COLO668 (cell line): ENCODE measurements around the gene SORCS1.
A peak's percentile ranks its signal among the peaks of the same experiment; 100 is the strongest.

Experiments used
- DNase-seq: peaks from one replicate; lab custom pipeline; 2025; ENCODE audit not compliant: unreplicated experiment; lab: John Stamatoyannopoulos, UW

The SORCS1 gene

GRCh38 chr10:106765241-106765754 lies 399.2 kb downstream of the SORCS1 start:
- DNase-seq: no peak

GRCh38 chr10:106764360-106764759 lies 400.1 kb downstream of the SORCS1 start:
- no peak for DNase-seq

DNA sequence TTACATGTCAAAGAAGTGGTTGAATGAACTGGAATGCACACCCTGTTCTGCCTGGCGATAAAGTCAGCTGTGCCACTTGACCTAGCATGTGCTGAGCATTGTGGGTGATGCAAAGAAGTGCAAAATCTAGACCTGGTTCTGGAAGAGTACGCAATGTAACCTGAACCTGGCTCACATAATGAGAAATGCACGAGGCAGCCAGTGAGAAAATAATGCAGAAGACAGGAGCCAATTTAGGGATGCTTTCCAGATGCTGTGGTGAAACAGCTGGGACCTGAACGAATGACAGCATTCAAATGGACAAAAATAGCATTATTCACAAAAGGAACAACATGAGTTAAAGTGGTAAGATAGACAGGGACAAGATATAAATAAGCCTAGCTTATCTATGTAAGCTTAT lies 402.6 kb downstream of the SORCS1 start:
- DNase-seq: no peak

DNA sequence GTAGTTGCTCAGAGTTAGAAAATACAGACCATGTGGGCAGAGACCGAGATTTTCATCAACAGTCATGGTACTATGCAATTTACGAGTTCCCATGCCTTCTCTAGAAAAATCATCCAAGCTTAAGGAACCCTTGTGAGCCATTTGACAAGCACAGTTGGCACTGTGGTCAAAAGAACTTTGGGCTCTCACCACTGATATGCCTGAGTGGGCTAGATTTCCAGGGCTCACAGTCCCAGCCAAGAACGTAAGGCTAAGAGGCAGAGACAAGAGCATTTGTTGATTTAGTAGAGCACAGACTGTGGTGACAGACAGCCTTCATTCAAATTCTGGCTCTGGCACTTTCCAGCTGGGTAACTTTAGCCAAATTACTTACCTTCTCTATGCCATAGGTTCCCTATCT lies 407.0 kb downstream of the SORCS1 start:
- no peak for DNase-seq

- DNase-seq: no peak
Observed at GRCh38 chr10:106751091-106751490, 413.4 kb downstream of the SORCS1 start.

GRCh38 chr10:106746868-106747267 lies 417.6 kb downstream of the SORCS1 start:
- DNase-seq: no peak

DNA sequence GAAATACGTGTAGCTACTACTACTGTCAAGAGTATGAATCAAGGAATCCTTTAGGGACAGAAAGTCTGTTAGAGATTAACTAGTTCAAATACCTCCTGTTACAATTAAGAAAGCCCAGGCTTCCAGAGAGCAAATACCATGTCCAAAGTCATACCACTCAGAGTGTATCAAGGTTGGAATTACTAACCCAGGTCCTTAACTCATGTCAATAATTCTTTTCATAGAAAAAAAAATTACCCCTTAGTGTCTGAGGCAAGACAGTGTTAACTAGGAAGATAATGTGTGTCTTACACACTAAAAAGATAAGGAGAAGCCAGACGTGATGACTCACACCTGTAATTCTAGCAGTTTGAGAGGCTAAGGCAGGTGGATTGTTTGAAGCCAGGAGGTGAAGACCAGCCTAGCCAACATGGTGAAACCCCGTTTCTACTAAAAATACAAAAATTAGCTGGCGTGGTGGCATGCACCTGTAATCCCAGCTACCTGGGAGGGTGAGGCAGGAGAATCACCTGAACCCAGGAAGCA lies 423.4 kb downstream of the SORCS1 start:
- DNase-seq: no peak

DNA sequence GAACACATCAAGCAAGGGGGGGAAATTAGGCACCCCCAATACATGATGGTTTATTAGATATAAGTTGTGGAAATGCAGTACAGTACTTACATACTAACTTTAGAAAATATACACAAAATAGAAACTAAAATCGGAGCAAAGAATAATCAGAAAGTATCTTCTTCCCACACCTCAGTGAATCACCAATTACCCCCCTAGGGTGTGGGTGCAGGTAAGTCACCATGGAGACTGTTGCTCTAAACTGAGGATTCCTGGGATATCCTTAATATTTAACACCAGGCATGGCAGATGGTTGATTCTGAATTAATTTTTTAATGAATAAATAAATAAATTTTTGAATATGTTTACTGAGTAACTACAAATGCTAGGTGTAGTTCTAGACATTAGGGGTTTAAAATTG lies 424.4 kb downstream of the SORCS1 start:
- DNase-seq: no peak

DNA sequence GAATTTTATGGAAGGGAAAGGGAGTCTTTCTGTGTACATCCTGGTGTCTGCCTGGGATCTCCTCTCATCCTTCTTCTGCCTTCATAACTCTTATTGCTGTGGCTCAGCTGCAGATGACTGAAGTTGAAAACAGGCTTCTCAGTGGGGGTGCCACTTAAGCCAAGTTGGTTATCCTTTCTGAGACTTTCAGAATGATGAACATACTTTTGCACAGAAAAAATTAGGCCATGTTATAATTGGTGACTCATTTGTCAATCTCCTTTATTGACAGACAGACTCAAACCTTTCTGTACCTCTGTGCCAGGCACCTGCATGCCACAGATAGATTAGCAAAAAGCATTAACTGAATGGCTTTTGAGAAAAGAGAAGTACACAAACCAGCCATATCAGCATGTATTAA lies 430.3 kb downstream of the SORCS1 start:
- no peak for DNase-seq

DNA sequence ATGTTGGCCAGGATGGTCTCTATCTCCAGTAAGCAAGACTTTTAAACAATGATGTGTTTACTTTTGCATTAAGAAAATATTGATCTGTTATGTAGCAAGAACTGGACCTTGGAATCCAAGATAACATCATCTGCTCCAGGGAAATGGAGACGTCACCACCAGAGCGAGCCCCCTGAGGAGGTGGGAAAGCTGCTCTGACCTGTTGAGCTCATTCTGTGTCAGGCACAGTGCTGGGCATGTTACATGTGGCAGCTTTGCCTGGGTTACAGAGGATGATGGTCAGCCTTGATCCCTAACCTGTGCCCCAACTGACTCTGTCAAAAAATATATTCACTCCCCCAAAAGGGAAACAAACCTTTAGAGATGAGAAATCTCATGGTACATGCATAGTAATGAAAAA lies 436.3 kb downstream of the SORCS1 start:
- DNase-seq: no peak

- no peak for DNase-seq
Observed at GRCh38 chr10:106727170-106727569, 437.3 kb downstream of the SORCS1 start.

DNA sequence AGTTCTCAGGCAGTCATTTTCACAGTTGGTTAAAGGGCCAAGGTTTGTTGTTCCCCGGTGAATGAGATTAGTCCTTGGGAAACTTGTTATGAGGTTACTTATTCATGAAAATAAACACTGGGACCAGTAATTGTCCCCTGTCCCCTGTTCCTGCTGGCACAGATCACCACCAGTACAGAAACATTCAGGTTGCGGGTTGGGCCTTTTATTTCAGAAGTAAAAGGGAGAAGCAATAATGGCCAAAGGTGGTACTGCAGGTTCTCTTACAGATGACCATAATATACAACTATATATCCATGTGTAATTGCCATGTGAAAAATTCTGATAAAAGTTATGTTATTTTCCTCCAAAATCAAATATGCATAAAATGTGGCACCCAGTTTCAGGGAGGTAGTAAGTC lies 442.0 kb downstream of the SORCS1 start:
- DNase-seq: no peak

DNA sequence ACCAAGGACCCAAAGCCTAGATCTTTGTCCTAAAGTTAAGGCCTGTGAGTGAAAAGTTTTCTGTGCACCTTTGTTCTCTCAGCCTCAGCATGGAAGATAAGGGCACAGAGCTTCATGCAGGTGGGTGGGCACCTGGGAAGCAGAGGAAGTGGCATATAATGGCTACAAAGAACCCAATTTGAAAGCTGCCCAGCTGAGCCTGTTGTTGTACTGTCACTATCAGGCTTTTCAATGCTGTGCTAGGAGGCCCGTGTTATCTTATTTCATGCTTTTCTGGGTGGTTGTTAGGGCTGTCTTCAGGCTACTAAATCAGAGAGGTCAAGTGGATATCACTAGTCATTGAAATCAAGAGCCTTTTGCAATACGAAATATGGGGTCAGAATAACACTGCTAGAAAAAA lies 443.8 kb downstream of the SORCS1 start:
- no peak for DNase-seq

DNA sequence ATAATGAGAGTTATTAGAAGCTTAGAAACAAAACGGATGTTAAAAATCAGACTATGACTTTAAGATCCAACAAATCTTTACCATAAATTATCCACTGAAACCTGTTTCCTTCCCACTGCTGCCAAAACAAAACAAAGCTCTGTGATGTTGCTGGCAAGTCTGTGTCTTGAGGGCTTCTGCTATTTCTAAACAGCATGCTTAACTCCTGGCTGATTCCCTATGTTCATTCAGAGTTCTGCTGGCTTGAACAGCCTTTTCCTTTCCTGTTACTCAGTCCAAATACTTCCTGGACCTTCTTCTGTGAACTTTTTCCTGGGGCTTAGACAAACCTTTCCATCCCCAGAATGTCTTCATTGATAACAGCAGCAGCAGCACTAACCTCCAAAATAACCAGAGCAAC lies 448.1 kb downstream of the SORCS1 start:
- DNase-seq: no peak

DNA sequence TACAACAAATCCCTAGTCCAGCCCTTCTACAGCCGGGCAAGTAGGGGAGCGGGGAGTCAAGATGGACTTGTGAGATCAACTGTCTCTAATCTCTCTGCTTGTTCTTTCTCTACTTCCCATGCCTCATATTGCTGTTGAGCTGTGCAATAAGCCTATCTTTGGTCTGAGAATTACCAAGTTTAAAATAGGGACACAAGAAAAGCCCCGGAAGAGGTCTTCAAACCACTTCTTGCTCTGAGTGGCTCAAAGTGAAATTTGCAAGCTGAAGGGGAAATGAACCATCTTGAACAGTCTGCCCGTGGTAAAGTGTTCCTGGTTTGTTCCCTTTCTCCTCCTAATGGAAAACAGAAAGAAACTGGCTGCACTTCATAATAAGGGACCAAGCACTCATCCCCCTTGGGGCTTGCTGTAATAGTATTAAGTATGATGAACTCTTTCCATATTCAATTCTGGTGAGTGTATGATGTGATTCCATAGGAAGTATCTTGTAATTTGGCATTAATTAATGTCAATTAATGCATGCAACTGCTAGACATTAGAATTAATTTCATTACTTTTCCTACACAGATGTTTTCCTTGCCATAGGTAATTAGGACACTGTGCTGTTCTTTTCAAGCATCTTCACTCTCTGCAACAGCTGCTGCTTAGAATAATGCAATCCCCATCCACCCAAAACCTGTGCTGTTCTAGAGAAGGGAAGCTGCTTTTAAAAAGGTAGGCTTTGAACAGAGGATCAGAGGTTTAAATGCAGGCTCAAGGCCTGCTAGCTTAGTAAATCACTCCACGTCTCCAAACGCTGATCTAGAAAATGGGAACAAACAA lies 449.6 kb downstream of the SORCS1 start:
- DNase-seq: no peak

DNA sequence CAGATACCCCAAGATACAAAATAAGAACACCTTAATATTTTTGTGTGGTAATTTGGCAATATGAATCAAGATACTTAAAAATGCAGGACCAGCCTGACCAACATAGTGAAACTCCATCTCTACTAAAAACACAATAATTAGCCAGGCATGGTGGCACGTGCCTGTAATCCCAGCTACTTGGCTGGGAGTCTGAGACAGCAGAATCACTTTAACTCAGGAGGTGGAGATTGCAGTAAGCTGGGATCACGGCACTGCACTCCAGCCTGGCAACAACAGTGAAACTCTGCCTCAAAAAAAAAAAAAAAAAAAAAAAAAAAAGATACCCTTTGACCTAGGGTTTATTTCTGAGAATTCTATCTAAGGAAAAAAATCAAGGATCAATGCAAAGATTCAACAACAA lies 450.7 kb downstream of the SORCS1 start:
- no peak for DNase-seq

DNA sequence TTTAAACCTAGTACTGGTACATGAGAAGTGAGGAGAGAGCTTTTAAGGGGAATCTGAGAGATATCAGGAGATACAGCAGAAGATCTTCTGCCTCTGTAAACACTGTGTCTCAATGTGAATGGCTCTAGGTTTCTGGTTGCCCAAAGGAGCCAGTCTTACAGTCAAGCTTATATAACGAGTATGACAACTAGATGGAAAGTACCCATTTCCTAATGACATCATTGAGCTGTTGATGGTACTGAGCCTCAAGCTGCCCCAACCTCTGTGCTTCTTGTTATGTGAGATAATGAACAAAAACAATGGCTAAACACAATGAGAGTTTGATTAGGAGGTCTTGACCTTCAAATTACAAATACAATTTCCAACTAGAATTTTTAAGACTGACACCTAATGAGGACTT lies 451.5 kb downstream of the SORCS1 start:
- no peak for DNase-seq

DNA sequence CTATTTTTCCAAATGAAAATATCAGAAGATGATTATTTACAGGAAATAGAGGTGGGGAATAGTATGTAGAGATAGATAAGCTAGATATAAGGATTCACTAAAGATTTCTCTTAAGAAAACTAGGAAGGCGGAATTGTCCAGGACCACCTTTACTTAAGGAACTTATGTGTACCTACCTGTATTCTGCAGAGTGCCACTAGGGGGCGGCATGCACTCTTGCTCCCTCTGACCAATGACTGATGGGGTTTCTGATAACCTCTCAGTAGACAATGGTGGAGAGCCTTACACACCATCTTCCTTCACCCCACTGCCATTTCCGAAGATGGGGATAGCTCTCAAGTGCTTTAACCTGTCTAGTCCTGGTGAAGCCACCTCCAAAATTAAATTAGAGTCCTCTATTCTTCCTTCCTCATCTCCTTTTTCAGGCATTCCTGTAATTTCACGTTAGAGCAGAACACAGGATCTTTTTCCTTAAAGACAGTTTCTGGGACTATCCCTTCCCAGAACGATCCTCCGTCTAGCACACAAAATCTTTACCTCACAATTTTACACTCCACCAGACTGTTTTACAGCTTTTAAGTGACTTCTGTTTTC lies 453.1 kb downstream of the SORCS1 start:
- DNase-seq: peak; percentile 46

GRCh38 chr10:106708506-106708905 lies 456.0 kb downstream of the SORCS1 start:
- no peak for DNase-seq

DNA sequence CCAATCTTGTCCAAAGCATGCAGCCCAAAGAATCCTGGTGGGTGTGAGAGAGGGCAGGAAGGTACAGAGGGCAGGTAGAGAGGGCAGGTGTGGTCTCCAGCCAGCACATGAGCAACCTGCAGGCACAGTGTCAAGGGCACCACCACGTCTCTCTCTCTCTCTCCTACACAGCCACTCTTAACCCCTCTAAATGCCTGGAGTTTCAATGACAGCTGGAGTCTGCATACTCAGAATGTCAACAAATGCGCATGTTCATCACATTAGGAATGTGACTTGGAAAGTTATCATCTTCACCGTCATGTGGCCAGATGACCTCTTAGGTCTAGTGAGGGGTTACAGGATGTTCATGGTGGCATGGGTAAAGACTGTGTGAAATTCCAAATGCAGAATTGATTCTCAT lies 456.8 kb downstream of the SORCS1 start:
- no peak for DNase-seq

DNA sequence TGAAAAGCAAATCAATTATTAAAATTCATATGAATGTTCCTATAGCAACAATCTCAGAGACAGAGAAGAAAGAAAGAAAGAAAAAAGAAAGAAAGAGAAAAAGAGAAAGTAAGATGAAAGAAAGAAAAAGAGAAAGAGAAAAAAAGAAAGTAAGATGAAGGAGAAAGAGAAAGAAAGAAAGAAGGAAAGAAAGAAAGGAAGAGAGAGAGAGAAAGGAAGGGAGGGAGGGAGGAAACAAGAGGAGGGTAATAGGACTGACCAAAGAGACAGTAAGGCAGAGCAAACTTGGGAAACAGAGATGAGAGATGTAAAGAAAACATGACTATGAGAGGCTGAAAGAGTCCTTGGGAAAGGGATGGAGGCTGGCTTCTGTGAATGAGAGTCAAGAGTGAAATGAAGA lies 458.4 kb downstream of the SORCS1 start:
- no peak for DNase-seq

GRCh38 chr10:106705681-106706100 lies 458.8 kb downstream of the SORCS1 start:
- DNase-seq: peak; percentile 44
